MM.1S (cell line): Measurements from ENCODE around the gene CTNNA2.

Experiments used
- DNase-seq: peaks from one replicate; pipeline ENCODE4 v3.0.0-alpha.2; 2015
- H2AFZ ChIP-seq: fragments of 300-600 bp; sonication (generic); 2 replicates; pipeline ENCODE4 v1.6.0; 2016; ENCODE audit warnings: antibody characterized with exemption, low read length
- H3F3A ChIP-seq: fragments of 300-600 bp; sonication (generic); 2 replicates; pipeline ENCODE4 v1.6.1; 2016; ENCODE audit warnings: mild to moderate bottlenecking, antibody characterized with exemption, low read length, moderate library complexity, mixed read lengths; ENCODE audit not compliant: insufficient read depth
- H3K27ac ChIP-seq: fragments of 300-600 bp; sonication (generic); 2 replicates; pipeline ENCODE4 v1.5.1; 2016; ENCODE audit warnings: mild to moderate bottlenecking, low read length
- H3K27me3 ChIP-seq: fragments of 300-600 bp; sonication (generic); replicated peaks from 2 replicates; pipeline ENCODE4 v1.6.0; 2016; ENCODE audit warnings: low read length; ENCODE audit not compliant: insufficient read depth
- H3K36me3 ChIP-seq: fragments of 300-600 bp; sonication (generic); replicated peaks from 2 replicates; pipeline ENCODE4 v1.6.1; 2016; ENCODE audit warnings: mild to moderate bottlenecking, low read length, mixed read lengths; ENCODE audit not compliant: insufficient read depth
- H3K4me1 ChIP-seq: fragments of 300-600 bp; sonication (generic); 2 replicates; pipeline ENCODE4 v1.6.1; 2016; ENCODE audit warnings: low read length, mixed read lengths
- H3K4me2 ChIP-seq: fragments of 300-600 bp; sonication (generic); 2 replicates; pipeline ENCODE4 v1.6.0; 2016; ENCODE audit warnings: low read depth, low read length
- H3K4me3 ChIP-seq: fragments of 300-600 bp; sonication (generic); 2 replicates; pipeline ENCODE4 v1.5.1; 2016; ENCODE audit warnings: low read length, mixed read lengths
- H3K79me2 ChIP-seq: fragments of 300-600 bp; sonication (generic); 2 replicates; pipeline ENCODE4 v1.6.1; 2016; ENCODE audit warnings: mixed run types, low read length, mixed read lengths
- H3K9ac ChIP-seq: fragments of 300-600 bp; sonication (generic); 2 replicates; pipeline ENCODE4 v1.6.1; 2016; ENCODE audit warnings: low read length, mixed read lengths
- H3K9me2 ChIP-seq: fragments of 300-600 bp; sonication (generic); replicated peaks from 2 replicates; pipeline ENCODE4 v1.6.1; 2016; ENCODE audit warnings: mild to moderate bottlenecking, low read length, mixed read lengths; ENCODE audit not compliant: insufficient read depth
- H3K9me3 ChIP-seq: fragments of 300-600 bp; sonication (generic); replicated peaks from 2 replicates; pipeline ENCODE4 v1.6.1; 2016; ENCODE audit warnings: mild to moderate bottlenecking, low read length, mixed read lengths; ENCODE audit not compliant: insufficient read depth
- H4K20me1 ChIP-seq: fragments of 300-600 bp; sonication (generic); 2 replicates; pipeline ENCODE4 v1.6.1; 2016; ENCODE audit warnings: mild to moderate bottlenecking, low read length, moderate library complexity, mixed read lengths; ENCODE audit not compliant: insufficient read depth
- EZH2 ChIP-seq: fragments of 300-600 bp; sonication (generic); optimal IDR thresholded peaks from 2 replicates; pipeline ENCODE3; 2017; ENCODE audit warnings: low read depth, mild to moderate bottlenecking, antibody characterized with exemption, low read length, mixed read lengths
- EZH2phosphoT487 ChIP-seq: fragments of 300-600 bp; sonication (generic); IDR thresholded peaks from 2 replicates; pipeline ENCODE4 v1.6.1; 2018; ENCODE audit warnings: antibody characterized with exemption, low read length
- TF ChIP-seq, protein P1 (sequence below): fragments of 300-600 bp; sonication (generic); IDR thresholded peaks from 2 replicates; pipeline ENCODE4 v1.5.1; 2016; ENCODE audit warnings: antibody characterized with exemption, low read length, mixed read lengths

CTNNA2 gene

DNA sequence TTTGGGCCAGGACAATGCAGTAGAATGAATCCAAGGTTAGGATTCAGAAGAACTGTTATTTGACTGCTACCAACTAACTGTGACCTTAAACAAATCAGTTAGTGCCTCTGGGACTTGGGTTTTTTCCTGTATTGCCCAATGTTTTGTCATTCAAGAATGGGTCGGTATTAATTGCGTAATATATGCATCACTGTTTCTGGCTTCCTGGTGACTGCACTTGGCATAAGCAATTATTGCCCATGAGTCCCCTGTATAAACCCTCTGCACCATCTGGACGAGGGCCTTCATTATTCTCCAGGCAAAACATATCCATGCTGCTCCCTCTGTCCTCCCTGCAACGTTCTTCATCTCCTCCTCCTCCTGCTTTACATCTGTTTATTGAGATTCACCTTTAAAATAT is 1047.5 kb downstream of the CTNNA2 start:
- Histone ChIP-seq H3K4me3 (no peak overlapping the region), H2AFZ (no peak overlapping the region), H4K20me1 (no peaks in the 10 kb centered on the region), H3K9me3 (no peaks in the 10 kb centered on the region), H3K27me3 (no peaks in the 10 kb centered on the region), H3K79me2 (no peaks in the 10 kb centered on the region), H3K36me3 (no peaks in the 10 kb centered on the region), H3K27ac (no peak overlapping the region), H3K9me2 (no peaks in the 10 kb centered on the region), H3F3A (no peaks in the 10 kb centered on the region), H3K4me2 (no peak overlapping the region), H3K4me1 (no peaks in the 10 kb centered on the region), H3K9ac (no peak overlapping the region)
- DNase-seq, result no peak
- no peak for TF ChIP-seq EZH2
- no peak for TF ChIP-seq EZH2phosphoT487
- TF ChIP-seq, protein P1, sequence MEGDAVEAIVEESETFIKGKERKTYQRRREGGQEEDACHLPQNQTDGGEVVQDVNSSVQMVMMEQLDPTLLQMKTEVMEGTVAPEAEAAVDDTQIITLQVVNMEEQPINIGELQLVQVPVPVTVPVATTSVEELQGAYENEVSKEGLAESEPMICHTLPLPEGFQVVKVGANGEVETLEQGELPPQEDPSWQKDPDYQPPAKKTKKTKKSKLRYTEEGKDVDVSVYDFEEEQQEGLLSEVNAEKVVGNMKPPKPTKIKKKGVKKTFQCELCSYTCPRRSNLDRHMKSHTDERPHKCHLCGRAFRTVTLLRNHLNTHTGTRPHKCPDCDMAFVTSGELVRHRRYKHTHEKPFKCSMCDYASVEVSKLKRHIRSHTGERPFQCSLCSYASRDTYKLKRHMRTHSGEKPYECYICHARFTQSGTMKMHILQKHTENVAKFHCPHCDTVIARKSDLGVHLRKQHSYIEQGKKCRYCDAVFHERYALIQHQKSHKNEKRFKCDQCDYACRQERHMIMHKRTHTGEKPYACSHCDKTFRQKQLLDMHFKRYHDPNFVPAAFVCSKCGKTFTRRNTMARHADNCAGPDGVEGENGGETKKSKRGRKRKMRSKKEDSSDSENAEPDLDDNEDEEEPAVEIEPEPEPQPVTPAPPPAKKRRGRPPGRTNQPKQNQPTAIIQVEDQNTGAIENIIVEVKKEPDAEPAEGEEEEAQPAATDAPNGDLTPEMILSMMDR, result no peak

DNA sequence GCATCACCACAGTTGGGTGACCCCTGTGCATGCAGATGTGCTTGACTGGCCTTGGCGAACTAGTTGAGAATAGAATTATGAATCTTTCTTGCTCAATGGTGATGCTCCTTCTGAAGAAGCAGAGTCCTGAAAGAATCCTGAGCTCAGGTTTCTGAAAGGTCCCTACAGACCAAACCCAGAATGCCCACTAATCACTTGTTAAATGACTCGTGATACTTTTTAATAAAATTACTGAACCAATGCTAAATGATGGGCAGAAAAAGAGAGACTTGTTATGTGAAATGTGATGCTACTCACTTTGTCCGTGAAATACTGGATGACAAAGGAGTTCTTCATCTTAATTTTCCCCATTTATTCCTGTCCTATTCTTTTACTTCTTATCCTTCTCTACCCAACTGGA is 1055.2 kb downstream of the CTNNA2 start:
- DNase-seq, result no peak
- no peak overlapping the region for H3K27ac ChIP-seq
- H3K4me2 ChIP-seq, result no peak overlapping the region
- H4K20me1 ChIP-seq, result no peaks in the 10 kb centered on the region
- H3K9me3 ChIP-seq, result no peaks in the 10 kb centered on the region
- no peaks in the 10 kb centered on the region for H3F3A ChIP-seq
- no peaks in the 10 kb centered on the region for H3K36me3 ChIP-seq
- no peak overlapping the region for H3K9ac ChIP-seq
- TF ChIP-seq, protein P1, result no peak
- TF ChIP-seq EZH2phosphoT487 (no peak), EZH2 (no peak)
- no peaks in the 10 kb centered on the region for H3K9me2 ChIP-seq
- no peaks in the 10 kb centered on the region for H3K27me3 ChIP-seq
- no peak overlapping the region for H2AFZ ChIP-seq
- no peak overlapping the region for H3K4me3 ChIP-seq
- H3K79me2 ChIP-seq, result no peaks in the 10 kb centered on the region
- no peaks in the 10 kb centered on the region for H3K4me1 ChIP-seq

DNA sequence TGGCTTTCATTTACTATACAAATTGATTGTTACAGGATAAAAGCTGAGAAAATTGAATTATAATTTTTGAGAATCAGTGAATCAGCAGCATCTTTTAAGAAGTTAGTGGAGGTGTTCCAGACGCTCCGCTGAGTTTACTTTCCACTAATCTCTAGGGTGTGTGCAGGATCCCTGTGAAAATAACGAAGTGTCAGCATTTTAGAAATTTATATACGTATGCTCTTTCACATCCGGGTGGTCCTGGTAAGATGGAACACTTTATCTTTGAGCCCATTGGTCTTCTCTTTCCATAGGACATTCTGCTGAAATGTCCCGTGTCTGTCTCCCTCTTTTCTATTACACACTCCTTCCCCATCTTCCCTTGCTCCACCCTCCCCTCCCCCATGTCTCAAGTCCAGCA is 1060.3 kb downstream of the CTNNA2 start:
- Histone ChIP-seq H4K20me1 (no peaks in the 10 kb centered on the region), H3K27ac (no peak overlapping the region), H3K9me2 (no peaks in the 10 kb centered on the region), H3K4me3 (no peak overlapping the region), H3K4me2 (no peak overlapping the region), H3K79me2 (no peaks in the 10 kb centered on the region), H2AFZ (no peak overlapping the region), H3K9ac (no peak overlapping the region), H3K27me3 (no peaks in the 10 kb centered on the region), H3K9me3 (no peaks in the 10 kb centered on the region), H3K36me3 (no peaks in the 10 kb centered on the region), H3F3A (no peaks in the 10 kb centered on the region), H3K4me1 (no peaks in the 10 kb centered on the region)
- DNase-seq, result no peak
- TF ChIP-seq EZH2, result no peak

DNA sequence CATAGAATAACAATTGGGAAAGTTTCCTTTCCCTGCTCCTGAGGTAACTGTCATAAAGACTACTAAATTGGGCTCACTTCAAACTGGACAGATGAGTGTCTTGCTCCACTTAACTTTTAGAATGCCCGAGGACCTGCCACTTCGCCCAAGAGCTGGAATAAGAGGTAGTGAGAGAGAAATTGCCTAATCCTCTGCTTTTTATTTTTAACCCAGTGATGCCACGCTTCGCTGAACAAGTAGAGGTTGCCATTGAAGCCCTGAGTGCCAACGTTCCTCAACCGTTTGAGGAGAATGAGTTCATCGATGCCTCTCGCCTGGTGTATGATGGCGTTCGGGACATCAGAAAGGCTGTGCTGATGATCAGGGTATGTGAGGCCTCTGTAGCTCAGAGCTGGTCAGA is 1061.1 kb downstream of the CTNNA2 start:
- Histone ChIP-seq H3F3A (no peaks in the 10 kb centered on the region), H3K36me3 (no peaks in the 10 kb centered on the region), H3K4me1 (no peaks in the 10 kb centered on the region), H3K4me3 (no peak overlapping the region), H3K4me2 (no peak overlapping the region), H3K9me3 (no peaks in the 10 kb centered on the region), H3K27ac (no peak overlapping the region), H3K27me3 (no peaks in the 10 kb centered on the region), H3K79me2 (no peaks in the 10 kb centered on the region), H2AFZ (no peak overlapping the region), H3K9me2 (no peaks in the 10 kb centered on the region), H3K9ac (no peak overlapping the region), H4K20me1 (no peaks in the 10 kb centered on the region)
- DNase-seq, result no peak
- TF ChIP-seq, protein P1, result no peak
- no peak for TF ChIP-seq EZH2phosphoT487
- no peak for TF ChIP-seq EZH2
